ENCODE data around the gene TNF. TPM values are rescaled to one million over a fixed set of nuclear protein-coding genes. Genes with fewer than 3 reads are reported as not detected.
"Not testable (repeated sequence)": the region's sequence is repeated elsewhere in the genome, so short reads cannot be mapped to it uniquely, and the experiment has no call there.

TNF gene
- total RNA-seq, 1 donor from 2014 or later = 0.60 TPM

- Mint-ChIP-seq H3K9me3 (no peaks in the 10 kb centered on the region), H3K4me3 (peak within 1 kb of the TSS; percentile 83), H3K36me3 (peaks cover 12% of the 10 kb centered on the region), H3K27me3 (ENCODE audit: low read depth) (no peaks in the 10 kb centered on the region), H3K27ac (peak within 1 kb of the TSS; percentile 86), H3K4me1 (peaks cover 37% of the 10 kb centered on the region)
- peak; percentile 75 to 91 for DNase-seq (ENCODE audit: low spot score in 2 of 2, unreplicated experiment in 2 of 2)
- TF ChIP-seq CTCF (IDR thresholded peaks at IDR 0.05; ENCODE audit: unreplicated experiment) = peak; percentile 83
These were observed 28.9 kb upstream of the TNF start, which contains the start of gene ATP6V1G2 for GRCh38 chr6:31546339-31546957. Gene ATP6V1G2 (minus strand): TSS chr6:31546608. CDS start chr6:31546559, 49 bp downstream.

- peaks cover 12% of the 10 kb centered on the region for H3K36me3 Mint-ChIP-seq
- peak within 1 kb of the TSS; percentile 83 for H3K4me3 Mint-ChIP-seq
- H3K27me3 Mint-ChIP-seq (ENCODE audit: low read depth) = no peaks in the 10 kb centered on the region
- peak; percentile 77 to 84 for DNase-seq (ENCODE audit: low spot score in 2 of 2, unreplicated experiment in 2 of 2)
- peaks cover 37% of the 10 kb centered on the region for H3K4me1 Mint-ChIP-seq
- peak within 1 kb of the TSS; percentile 86 for H3K27ac Mint-ChIP-seq
- no peaks in the 10 kb centered on the region for H3K9me3 Mint-ChIP-seq
- TF ChIP-seq CTCF (IDR thresholded peaks at IDR 0.05; ENCODE audit: unreplicated experiment) = no peak
These were observed 28.2 kb upstream of the TNF start, which contains the start of gene NFKBIL1 for GRCh38 chr6:31546958-31547726. Gene NFKBIL1 (plus strand): TSS chr6:31547608. CDS start chr6:31547695, 87 bp downstream.

- no peak for TF ChIP-seq CTCF (IDR thresholded peaks at IDR 0.05; ENCODE audit: unreplicated experiment)
- Mint-ChIP-seq H3K9me3 (no peaks in the 10 kb centered on the region), H3K27me3 (ENCODE audit: low read depth) (no peaks in the 10 kb centered on the region), H3K36me3 (peaks cover 13% of the 10 kb centered on the region), H3K4me1 (peaks cover 29% of the 10 kb centered on the region), H3K27ac (peak overlapping the region; percentile 86), H3K4me3 (peak overlapping the region; percentile 83)
- no peak for DNase-seq (ENCODE audit: low spot score in 2 of 2, unreplicated experiment in 2 of 2)
These were observed 27.4 kb upstream of the TNF start for GRCh38 chr6:31547727-31548543.

- no peaks in the 10 kb centered on the region for H3K27me3 Mint-ChIP-seq (ENCODE audit: low read depth)
- H3K36me3 Mint-ChIP-seq = peaks cover 15% of the 10 kb centered on the region
- H3K4me1 Mint-ChIP-seq = peaks cover 26% of the 10 kb centered on the region
- H3K9me3 Mint-ChIP-seq = no peaks in the 10 kb centered on the region
- DNase-seq (ENCODE audit: low spot score in 2 of 2, unreplicated experiment in 2 of 2) = no peak
- H3K4me3 Mint-ChIP-seq = peak overlapping the region; percentile 83
- TF ChIP-seq CTCF (IDR thresholded peaks at IDR 0.05; ENCODE audit: unreplicated experiment) = no peak
- H3K27ac Mint-ChIP-seq = peak overlapping the region; percentile 30
These were observed 26.9 kb upstream of the TNF start for GRCh38 chr6:31548544-31548873.

GRCh38 chr6:31551371-31551770 lies 24.0 kb upstream of the TNF start:
- H3K27ac Mint-ChIP-seq; H3K27me3 Mint-ChIP-seq (ENCODE audit: low read depth): not testable (repeated sequence)

More at GRCh38 chr6:31551371-31551770, 24.0 kb upstream of the TNF start:
- Mint-ChIP-seq H3K36me3 (peaks cover 18% of the 10 kb centered on the region), H3K4me1 (peaks cover 22% of the 10 kb centered on the region)
- not testable (repeated sequence) for H3K4me3 Mint-ChIP-seq; H3K9me3 Mint-ChIP-seq; DNase-seq (ENCODE audit: low spot score in 2 of 2, unreplicated experiment in 2 of 2)

All from mesothelial cell of epicardium (in vitro differentiated cells).